CD4-positive, alpha-beta T cell (primary cell): ENCODE data around the gene TNRC6B. TPM values are rescaled to one million over a fixed set of nuclear protein-coding genes. Genes with fewer than 3 reads are reported as not detected.

ENCODE experiments used
- ATAC-seq: fragments of 200-7000 bp; cut with Tn5 transposase; one replicate; pipeline ENCODE4 v1.10.0; 2022; ENCODE audit warnings: mild to moderate bottlenecking; ENCODE audit not compliant: poor library complexity
- CTCF ChIA-PET: fragments of 350-600 bp; sonication (Branson Sonifier 250); formaldehyde crosslinking; loops from one replicate; lab custom pipeline; 2021; ENCODE audit warnings: antibody characterized with exemption, inconsistent platforms; lab: Charles Lee
- POLR2A ChIA-PET: fragments of 350-600 bp; sonication (Branson Sonifier 250); formaldehyde crosslinking; loops from one replicate; lab custom pipeline; 2021; ENCODE audit warnings: antibody characterized with exemption, inconsistent platforms; lab: Charles Lee
- DNase-seq, 14 experiments: peaks; one replicate each; pipeline ENCODE4 v3.0.0-alpha.2; 2013 to 2020; ENCODE audit warnings: mixed read lengths in 2 of 14
- H3K27ac ChIP-seq, 2 donors: one replicate each; pipeline versions ENCODE4 v1.5.1 to v1.7.0; 2013; ENCODE audit warnings: low read length in 2 of 2, low read depth in 1 of 2, mild to moderate bottlenecking in 1 of 2
- H3K27me3 ChIP-seq, 2 experiments: 1 replicate in 1 of 2; 2 replicates in 1 of 2; pipeline versions ENCODE4 v1.6.1 to v1.7.0; 2013; ENCODE audit warnings: low read length in 2 of 2, control low read depth in 1 of 2, mild to moderate bottlenecking in 1 of 2, moderate library complexity in 1 of 2; ENCODE audit not compliant: insufficient read depth in 2 of 2, control insufficient read depth in 1 of 2
- H3K36me3 ChIP-seq: one replicate; pipeline ENCODE4 v1.6.1; 2013; ENCODE audit warnings: low read length, control low read depth; ENCODE audit not compliant: insufficient read depth
- H3K4me1 ChIP-seq: one replicate; pipeline ENCODE4 v1.6.1; 2013; ENCODE audit warnings: low read length, control low read depth; ENCODE audit not compliant: insufficient read depth
- H3K4me3 ChIP-seq: one replicate; pipeline ENCODE4 v1.5.1; 2013; ENCODE audit warnings: mild to moderate bottlenecking, low read length, moderate library complexity
- H3K9me3 ChIP-seq, 2 experiments: 1 replicate in 1 of 2; 2 replicates in 1 of 2; pipeline versions ENCODE4 v1.6.1 to v1.7.0; 2013; ENCODE audit warnings: low read length in 2 of 2, mild to moderate bottlenecking in 2 of 2, control low read depth in 1 of 2, moderate library complexity in 1 of 2; ENCODE audit not compliant: control insufficient read depth in 1 of 2, insufficient read depth in 1 of 2
- H3K27ac Mint-ChIP-seq: one replicate; pipeline ENCODE4 v1.8.0; 2020; ENCODE audit warnings: mixed read lengths
- H3K27me3 Mint-ChIP-seq: one replicate; pipeline ENCODE4 v1.8.0; 2021; ENCODE audit warnings: mixed read lengths
- H3K36me3 Mint-ChIP-seq: one replicate; pipeline ENCODE4 v1.8.0; 2021; ENCODE audit warnings: low read depth, mixed read lengths
- H3K4me1 Mint-ChIP-seq: one replicate; pipeline ENCODE4 v1.8.0; 2021; ENCODE audit warnings: low read depth, mixed read lengths
- H3K4me3 Mint-ChIP-seq: one replicate; pipeline ENCODE4 v1.8.0; 2020; ENCODE audit warnings: mild to moderate bottlenecking, mixed read lengths
- H3K9me3 Mint-ChIP-seq: one replicate; pipeline ENCODE4 v1.8.0; 2020; ENCODE audit warnings: mixed read lengths
- intact Hi-C, 2 experiments: fragments of 100-400 bp; cut with DNase I in 1 of 2; cut with micrococcal nuclease in 1 of 2; formaldehyde crosslinking; loops; one replicate each; pipeline versions ENCODE4 v1.15.1 to v1.9.0; 2023 to 2025; cut with DNase I, micrococcal nuclease
- total RNA-seq, 174 experiments: library from RNA in 2 of 174; stranded (reverse) in 2 of 174; gene quantifications; one replicate each; pipeline ENCODE4 v1.2.3 and lab custom pipeline; 2021 to 2026
- TF ChIP-seq, protein P1 (sequence below): fragments of 200-600 bp; IDR thresholded peaks from one replicate; pipeline ENCODE4 v1.8.0; 2022; ENCODE audit warnings: antibody characterized with exemption, mild to moderate bottlenecking

The TNRC6B gene
- total RNA-seq, 2 experiments from 2014 or later = 110 to 111 TPM

DNA sequence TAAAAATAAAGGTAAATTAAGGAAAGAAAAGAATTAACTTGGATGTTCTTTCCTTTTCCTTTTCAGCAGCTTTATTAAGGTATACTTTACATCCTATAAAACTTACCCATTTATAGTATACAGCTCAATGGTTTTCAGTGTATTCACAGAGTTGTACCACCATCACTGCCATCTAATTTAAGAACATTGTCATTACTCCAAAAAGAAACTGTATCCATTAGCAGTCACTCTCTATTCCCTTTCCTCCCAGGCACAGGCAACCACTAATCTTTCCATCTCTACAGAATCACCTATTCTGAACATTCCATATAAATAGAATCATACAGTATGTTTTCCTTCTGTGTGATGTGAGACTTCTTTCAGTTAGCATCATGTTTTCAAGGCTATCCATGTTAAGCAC lies 38.9 kb upstream of the TNRC6B start:
- TF ChIP-seq, protein P1, sequence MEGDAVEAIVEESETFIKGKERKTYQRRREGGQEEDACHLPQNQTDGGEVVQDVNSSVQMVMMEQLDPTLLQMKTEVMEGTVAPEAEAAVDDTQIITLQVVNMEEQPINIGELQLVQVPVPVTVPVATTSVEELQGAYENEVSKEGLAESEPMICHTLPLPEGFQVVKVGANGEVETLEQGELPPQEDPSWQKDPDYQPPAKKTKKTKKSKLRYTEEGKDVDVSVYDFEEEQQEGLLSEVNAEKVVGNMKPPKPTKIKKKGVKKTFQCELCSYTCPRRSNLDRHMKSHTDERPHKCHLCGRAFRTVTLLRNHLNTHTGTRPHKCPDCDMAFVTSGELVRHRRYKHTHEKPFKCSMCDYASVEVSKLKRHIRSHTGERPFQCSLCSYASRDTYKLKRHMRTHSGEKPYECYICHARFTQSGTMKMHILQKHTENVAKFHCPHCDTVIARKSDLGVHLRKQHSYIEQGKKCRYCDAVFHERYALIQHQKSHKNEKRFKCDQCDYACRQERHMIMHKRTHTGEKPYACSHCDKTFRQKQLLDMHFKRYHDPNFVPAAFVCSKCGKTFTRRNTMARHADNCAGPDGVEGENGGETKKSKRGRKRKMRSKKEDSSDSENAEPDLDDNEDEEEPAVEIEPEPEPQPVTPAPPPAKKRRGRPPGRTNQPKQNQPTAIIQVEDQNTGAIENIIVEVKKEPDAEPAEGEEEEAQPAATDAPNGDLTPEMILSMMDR = no peak
- ChIA-PET POLR2A (interaction anchor here (1.0 kb wide), 1 partner anchor 38 kb away, joined by 3 read pairs; the partner anchor contains the start of gene TNRC6B), CTCF (no interaction called here)
- Histone ChIP-seq H3K9me3 (no peaks in the 10 kb centered on the region), H3K27ac (no peak overlapping the region), H3K27me3 (no peaks in the 10 kb centered on the region), H3K36me3 (peaks cover 31% of the 10 kb centered on the region), H3K4me3 (no peak overlapping the region), H3K4me1 (no peaks in the 10 kb centered on the region)
- Mint-ChIP-seq H3K9me3 (no peaks in the 10 kb centered on the region), H3K27ac (no peak overlapping the region), H3K36me3 (peaks cover 78% of the 10 kb centered on the region), H3K27me3 (no peaks in the 10 kb centered on the region), H3K4me3 (no peak overlapping the region), H3K4me1 (peaks cover 16% of the 10 kb centered on the region)
- DNase-seq (no peak), ATAC-seq (no peak)
- intact Hi-C loops = no loop called here

DNA sequence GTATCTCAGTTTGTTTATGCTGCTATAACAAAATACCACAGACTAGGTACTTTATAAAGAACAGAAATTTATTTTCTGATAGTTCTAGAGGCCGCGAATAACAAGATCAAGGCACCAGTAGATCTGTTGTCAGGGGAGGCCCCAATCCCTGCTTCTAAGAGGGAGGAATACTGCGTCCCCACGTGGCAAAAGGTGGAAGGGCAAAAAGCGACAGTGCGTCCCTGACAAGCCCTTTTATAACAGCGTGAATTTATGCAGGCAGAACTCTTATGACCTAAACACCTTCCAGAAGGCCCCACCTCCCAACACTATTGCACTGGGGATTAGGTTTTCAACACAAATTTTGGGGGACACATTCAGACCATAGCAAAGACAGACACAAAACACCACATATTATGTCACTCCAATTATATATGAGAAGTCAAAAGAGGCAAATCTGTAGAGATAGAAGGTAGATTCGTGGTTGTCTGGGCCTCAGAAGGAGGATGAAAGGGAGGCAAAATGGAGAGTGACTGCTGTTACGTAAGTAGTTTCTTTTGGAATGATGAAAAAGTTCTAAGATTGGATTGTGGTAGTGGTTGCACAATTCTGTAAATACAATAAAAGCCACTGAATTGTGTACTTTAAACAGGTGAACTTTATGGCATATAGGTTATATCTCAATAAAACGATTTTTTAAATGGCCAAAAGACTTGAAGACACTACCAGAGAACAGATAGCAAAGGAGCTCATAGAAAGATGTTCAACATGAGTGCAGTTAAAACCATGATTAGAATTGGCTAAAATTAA lies 30.1 kb upstream of the TNRC6B start:
- no peak for DNase-seq
- Histone ChIP-seq H3K27me3 (no peaks in the 10 kb centered on the region), H3K27ac (no peak overlapping the region), H3K4me1 (no peaks in the 10 kb centered on the region), H3K9me3 (no peaks in the 10 kb centered on the region), H3K36me3 (peaks cover 9% of the 10 kb centered on the region), H3K4me3 (no peak overlapping the region)
- POLR2A ChIA-PET = interaction anchor here (1.2 kb wide), 1 partner anchor 96 kb away, joined by 3 read pairs; no protein-coding TSS in a partner anchor
- Mint-ChIP-seq H3K36me3 (peaks cover 56% of the 10 kb centered on the region), H3K4me3 (no peak overlapping the region), H3K4me1 (peaks cover 12% of the 10 kb centered on the region), H3K9me3 (no peaks in the 10 kb centered on the region), H3K27ac (peak overlapping the region; percentile 23), H3K27me3 (no peaks in the 10 kb centered on the region)
- no peak for ATAC-seq
- CTCF ChIA-PET = interaction anchor here (1.5 kb wide), 1 partner anchor 11 kb away, joined by 4 read pairs; no protein-coding TSS in a partner anchor
- TF ChIP-seq, protein P1 = no peak
- intact Hi-C loops = no loop called here

DNA sequence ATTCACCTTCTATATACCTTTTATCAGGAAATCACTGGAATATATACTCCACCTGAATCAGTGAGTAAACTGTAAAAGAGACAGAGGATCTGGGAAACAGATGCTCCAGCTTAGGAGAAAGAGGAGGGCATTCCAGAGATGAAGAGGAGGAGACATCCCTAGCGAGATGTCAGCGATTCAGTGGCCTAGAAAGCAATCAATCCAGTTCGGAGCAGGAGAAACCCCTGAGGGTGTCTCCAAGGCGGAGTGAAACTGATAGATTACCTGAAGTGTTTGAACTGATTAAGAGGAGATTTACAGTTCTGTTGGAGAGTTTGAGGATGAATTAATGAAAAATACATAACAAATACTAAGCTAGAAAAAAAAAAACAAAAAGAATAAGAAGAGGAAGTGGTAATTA lies 24.5 kb upstream of the TNRC6B start:
- H3K4me3 Mint-ChIP-seq = no peak overlapping the region
- H3K27me3 Mint-ChIP-seq = no peaks in the 10 kb centered on the region
- intact Hi-C loops = no loop called here
- Histone ChIP-seq H3K36me3 (peaks cover 21% of the 10 kb centered on the region), H3K4me3 (no peak overlapping the region), H3K27me3 (no peaks in the 10 kb centered on the region), H3K4me1 (no peaks in the 10 kb centered on the region), H3K9me3 (no peaks in the 10 kb centered on the region), H3K27ac (no peak overlapping the region)
- CTCF ChIA-PET = no interaction called here
- peak overlapping the region; percentile 17 for H3K27ac Mint-ChIP-seq
- ATAC-seq (no peak), DNase-seq (no peak)
- H3K36me3 Mint-ChIP-seq = peaks cover 47% of the 10 kb centered on the region
- POLR2A ChIA-PET = no interaction called here
- TF ChIP-seq, protein P1 = no peak
- H3K4me1 Mint-ChIP-seq = peaks cover 24% of the 10 kb centered on the region
- H3K9me3 Mint-ChIP-seq = no peaks in the 10 kb centered on the region
